GM23338 (cell line): ENCODE results near the gene MZB1.

ENCODE experiments used
- EZH2 ChIP-seq: fragments of 200-600 bp; sonication (generic); IDR thresholded peaks from one replicate; pipeline ENCODE4 v1.8.0; 2017; ENCODE audit warnings: antibody characterized with exemption, mild to moderate bottlenecking, low read depth; ENCODE audit not compliant: unreplicated experiment
- EZH2phosphoT487 ChIP-seq: fragments of 200-600 bp; sonication (generic); IDR thresholded peaks from one replicate; pipeline ENCODE4 v1.8.1; 2018; ENCODE audit warnings: antibody characterized with exemption; ENCODE audit not compliant: unreplicated experiment
- JUNB ChIP-seq: IDR thresholded peaks from one replicate; pipeline ENCODE4 v1.6.1; 2016; ENCODE audit warnings: antibody characterized with exemption; ENCODE audit not compliant: unreplicated experiment
- POLR2AphosphoS5 ChIP-seq: IDR thresholded peaks from 2 replicates; pipeline ENCODE4 v1.6.1; 2016; ENCODE audit warnings: antibody characterized with exemption, low read depth
- STAT1 ChIP-seq: IDR thresholded peaks from one replicate; pipeline ENCODE4 v1.6.1; 2016; ENCODE audit warnings: antibody characterized with exemption; ENCODE audit not compliant: unreplicated experiment
- TF ChIP-seq, protein P1 (sequence below), 2 experiments: fragments of 200-600 bp in 1 of 2; sonication (generic) in 1 of 2; conservative IDR thresholded peaks; 2 replicates each; pipeline versions ENCODE4 v1.5.1 to v1.6.1; 2016 to 2017; ENCODE audit warnings: antibody characterized with exemption in 2 of 2, low read depth in 2 of 2, mild to moderate bottlenecking in 2 of 2, moderate library complexity in 1 of 2
- TF ChIP-seq, protein P2 (sequence below): IDR thresholded peaks from 2 replicates; pipeline ENCODE4 v1.6.1; 2016; ENCODE audit warnings: antibody characterized with exemption

DNA sequence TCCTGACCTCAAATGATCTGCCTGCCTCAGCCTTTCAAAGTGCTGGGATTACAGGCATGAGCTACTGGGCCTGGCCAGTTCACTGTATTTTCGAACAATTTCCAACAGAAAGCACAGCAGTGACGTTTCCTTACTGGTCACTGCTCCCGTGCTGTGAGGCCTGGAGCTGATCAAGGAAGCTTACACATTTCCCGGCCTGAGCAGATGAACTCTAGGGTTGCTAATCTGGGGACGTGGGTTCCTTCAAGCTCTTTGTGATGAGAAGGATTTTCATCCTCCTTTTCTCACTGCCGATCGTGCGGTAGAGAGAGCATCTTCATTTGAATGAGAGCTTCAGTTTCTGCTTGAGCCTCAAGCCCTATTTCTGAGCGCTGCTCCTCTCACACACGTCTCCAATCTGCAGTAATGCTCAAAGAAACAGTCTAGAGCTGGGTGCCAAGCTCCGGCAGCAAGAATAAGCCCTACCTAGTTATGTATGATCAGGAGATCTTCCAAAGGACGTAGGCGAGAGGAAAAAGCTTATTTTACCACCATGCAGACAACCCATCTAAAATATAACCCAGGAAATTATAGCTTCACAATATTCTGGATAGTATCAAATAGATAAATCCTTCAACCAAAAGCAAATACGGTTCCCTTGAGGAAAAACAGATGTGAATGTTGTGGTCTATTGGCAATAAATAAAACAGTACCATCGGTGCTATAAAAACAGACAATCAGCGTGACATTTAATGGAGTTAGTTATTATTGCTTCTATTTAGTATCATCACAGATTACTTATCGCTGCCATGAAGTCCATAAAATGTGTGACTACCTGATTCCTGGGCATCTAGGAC, 21.5 kb upstream of the MZB1 start:
- TF ChIP-seq, protein P1, sequence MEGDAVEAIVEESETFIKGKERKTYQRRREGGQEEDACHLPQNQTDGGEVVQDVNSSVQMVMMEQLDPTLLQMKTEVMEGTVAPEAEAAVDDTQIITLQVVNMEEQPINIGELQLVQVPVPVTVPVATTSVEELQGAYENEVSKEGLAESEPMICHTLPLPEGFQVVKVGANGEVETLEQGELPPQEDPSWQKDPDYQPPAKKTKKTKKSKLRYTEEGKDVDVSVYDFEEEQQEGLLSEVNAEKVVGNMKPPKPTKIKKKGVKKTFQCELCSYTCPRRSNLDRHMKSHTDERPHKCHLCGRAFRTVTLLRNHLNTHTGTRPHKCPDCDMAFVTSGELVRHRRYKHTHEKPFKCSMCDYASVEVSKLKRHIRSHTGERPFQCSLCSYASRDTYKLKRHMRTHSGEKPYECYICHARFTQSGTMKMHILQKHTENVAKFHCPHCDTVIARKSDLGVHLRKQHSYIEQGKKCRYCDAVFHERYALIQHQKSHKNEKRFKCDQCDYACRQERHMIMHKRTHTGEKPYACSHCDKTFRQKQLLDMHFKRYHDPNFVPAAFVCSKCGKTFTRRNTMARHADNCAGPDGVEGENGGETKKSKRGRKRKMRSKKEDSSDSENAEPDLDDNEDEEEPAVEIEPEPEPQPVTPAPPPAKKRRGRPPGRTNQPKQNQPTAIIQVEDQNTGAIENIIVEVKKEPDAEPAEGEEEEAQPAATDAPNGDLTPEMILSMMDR (conservative IDR thresholded peaks at IDR 0.05; ENCODE audit: low read depth in 2 of 2): no peak
- TF ChIP-seq EZH2 (no peak), POLR2AphosphoS5 (no peak), STAT1 (no peak), JUNB (no peak), EZH2phosphoT487 (no peak)
- TF ChIP-seq, protein P2, sequence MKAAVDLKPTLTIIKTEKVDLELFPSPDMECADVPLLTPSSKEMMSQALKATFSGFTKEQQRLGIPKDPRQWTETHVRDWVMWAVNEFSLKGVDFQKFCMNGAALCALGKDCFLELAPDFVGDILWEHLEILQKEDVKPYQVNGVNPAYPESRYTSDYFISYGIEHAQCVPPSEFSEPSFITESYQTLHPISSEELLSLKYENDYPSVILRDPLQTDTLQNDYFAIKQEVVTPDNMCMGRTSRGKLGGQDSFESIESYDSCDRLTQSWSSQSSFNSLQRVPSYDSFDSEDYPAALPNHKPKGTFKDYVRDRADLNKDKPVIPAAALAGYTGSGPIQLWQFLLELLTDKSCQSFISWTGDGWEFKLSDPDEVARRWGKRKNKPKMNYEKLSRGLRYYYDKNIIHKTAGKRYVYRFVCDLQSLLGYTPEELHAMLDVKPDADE: no peak
